ENCODE results near the gene KRTAP2-1.

The KRTAP2-1 gene

GRCh38 chr17:40997361-40997760 lies 49.8 kb downstream of the KRTAP2-1 start:
- in situ Hi-C loops (cut with MboI; ENCODE audit: low pct_unique_long_range_greater_than_20kb, low sequenced_read_pairs, unreplicated experiment) = no loop called here
- no peak for DNase-seq (ENCODE audit: low spot score)
- TF ChIP-seq CTCF (IDR thresholded peaks at IDR 0.05; ENCODE audit: extremely low read depth, insufficient read depth, missing control alignments) = no peak

- TF ChIP-seq CTCF (IDR thresholded peaks at IDR 0.05; ENCODE audit: extremely low read depth, insufficient read depth, missing control alignments) = no peak
- in situ Hi-C loops (cut with MboI; ENCODE audit: low pct_unique_long_range_greater_than_20kb, low sequenced_read_pairs, unreplicated experiment) = no loop called here
- no peak for DNase-seq (ENCODE audit: low spot score)
Observed at GRCh38 chr17:40996829-40997228, 50.3 kb downstream of the KRTAP2-1 start.

All from GM13977 (cell line).